Left lung (tissue), 10 donors: Measurements from ENCODE around the gene ARSG. TPM values are rescaled to one million over a fixed set of nuclear protein-coding genes. Genes with fewer than 3 reads are reported as not detected.

ENCODE experiments used
- ATAC-seq: fragments of 200-7000 bp; cut with Tn5 transposase; one replicate; pipeline ENCODE4 v1.9.1; 2020; ENCODE audit warnings: moderate library complexity
- DNase-seq, 4 donors: peaks; one replicate each; pipeline ENCODE4 v3.0.0-alpha.2; 2013 to 2020
- H3K27ac ChIP-seq, 2 donors: fragments of 200-600 bp; sonication (generic) in 1 of 2; one replicate each; pipeline versions ENCODE4 v1.5.0 to v1.8.0; 2020 to 2021
- H3K27me3 ChIP-seq, 2 donors: fragments of 200-600 bp; sonication (generic) in 1 of 2; one replicate each; pipeline versions ENCODE4 v1.5.0 to v1.8.0; 2020 to 2021
- H3K36me3 ChIP-seq, 2 donors: fragments of 200-600 bp; sonication (generic) in 1 of 2; one replicate each; pipeline versions ENCODE4 v1.5.0 to v1.8.0; 2020 to 2021
- H3K4me1 ChIP-seq, 2 donors: fragments of 200-600 bp; one replicate each; pipeline ENCODE4 v1.8.0; 2021
- H3K4me3 ChIP-seq, 2 donors: fragments of 200-600 bp; sonication (generic) in 1 of 2; one replicate each; pipeline versions ENCODE4 v1.5.0 to v1.8.0; 2020 to 2021; ENCODE audit warnings: mild to moderate bottlenecking in 1 of 2
- H3K9me3 ChIP-seq, 2 donors: fragments of 200-600 bp; sonication (generic) in 1 of 2; one replicate each; pipeline versions ENCODE4 v1.5.0 to v1.8.0; 2020 to 2021
- intact Hi-C, 2 donors: fragments of 100-400 bp; cut with DNase I; formaldehyde crosslinking; loops; one replicate each; pipeline versions ENCODE4 v1.11.2 to v1.14.2; 2022
- polyA plus RNA-seq, 6 donors: library from polyadenylated mRNA; unstranded; fragments of 120-200 nt; gene quantifications; one replicate each; pipeline ENCODE4 v1.2.1, GENCODE V29; 2013; ENCODE audit not compliant: insufficient read length in 6 of 6
- total RNA-seq, 2 donors: library from RNA; stranded (reverse); fragmentation: NEBNext Ultra II Directional; extraction: Animal tissue kit (Norgen Biotek cat#: 25700); gene quantifications; one replicate each; pipeline ENCODE4 v1.2.1, GENCODE V29; 2021
- TF ChIP-seq, protein P1 (sequence below), 2 donors: fragments of 200-600 bp; sonication (generic) in 1 of 2; IDR thresholded peaks; one replicate each; pipeline versions ENCODE4 v1.5.0 to v1.8.0; 2021; ENCODE audit warnings: antibody characterized with exemption in 2 of 2
- donor health status: DM: no; HTN: yes; CAD: no.
- donor health status: DM: no; HTN: no; CAD: no.

Gene ARSG
- total and polyA plus RNA-seq, 8 donors = 3.4 to 10.0 (median 4.5) TPM

- DNase-seq (no peak), ATAC-seq (no peak)
- Histone ChIP-seq H3K4me3 (no peak overlapping the region), H3K27me3 (no peaks in the 10 kb centered on the region), H3K9me3 (no peaks in the 10 kb centered on the region), H3K4me1 (peaks cover 0 to 2% of the 10 kb centered on the region in 2 donors), H3K36me3 (no peaks in the 10 kb centered on the region), H3K27ac (no peak overlapping the region)
- intact Hi-C loops = no loop called here
- TF ChIP-seq, protein P1, sequence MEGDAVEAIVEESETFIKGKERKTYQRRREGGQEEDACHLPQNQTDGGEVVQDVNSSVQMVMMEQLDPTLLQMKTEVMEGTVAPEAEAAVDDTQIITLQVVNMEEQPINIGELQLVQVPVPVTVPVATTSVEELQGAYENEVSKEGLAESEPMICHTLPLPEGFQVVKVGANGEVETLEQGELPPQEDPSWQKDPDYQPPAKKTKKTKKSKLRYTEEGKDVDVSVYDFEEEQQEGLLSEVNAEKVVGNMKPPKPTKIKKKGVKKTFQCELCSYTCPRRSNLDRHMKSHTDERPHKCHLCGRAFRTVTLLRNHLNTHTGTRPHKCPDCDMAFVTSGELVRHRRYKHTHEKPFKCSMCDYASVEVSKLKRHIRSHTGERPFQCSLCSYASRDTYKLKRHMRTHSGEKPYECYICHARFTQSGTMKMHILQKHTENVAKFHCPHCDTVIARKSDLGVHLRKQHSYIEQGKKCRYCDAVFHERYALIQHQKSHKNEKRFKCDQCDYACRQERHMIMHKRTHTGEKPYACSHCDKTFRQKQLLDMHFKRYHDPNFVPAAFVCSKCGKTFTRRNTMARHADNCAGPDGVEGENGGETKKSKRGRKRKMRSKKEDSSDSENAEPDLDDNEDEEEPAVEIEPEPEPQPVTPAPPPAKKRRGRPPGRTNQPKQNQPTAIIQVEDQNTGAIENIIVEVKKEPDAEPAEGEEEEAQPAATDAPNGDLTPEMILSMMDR (IDR thresholded peaks at IDR 0.05) = no peak
Measured at GRCh38 chr17:68324654-68325336, 33.5 kb downstream of the ARSG start.

GRCh38 chr17:68325961-68326360 lies 34.7 kb downstream of the ARSG start:
- Histone ChIP-seq H3K4me1 (no peaks in the 10 kb centered on the region), H3K36me3 (no peaks in the 10 kb centered on the region), H3K27ac (no peak overlapping the region), H3K9me3 (peaks cover 0 to 6% of the 10 kb centered on the region in 2 donors), H3K4me3 (no peak overlapping the region), H3K27me3 (no peaks in the 10 kb centered on the region)
- intact Hi-C loops = no loop called here
- no peak for DNase-seq
- TF ChIP-seq, protein P1 (IDR thresholded peaks at IDR 0.05) = no peak
- no peak for ATAC-seq

- Histone ChIP-seq H3K27me3 (no peaks in the 10 kb centered on the region), H3K9me3 (peaks cover 0 to 14% of the 10 kb centered on the region in 2 donors), H3K4me1 (no peaks in the 10 kb centered on the region), H3K4me3 (no peak overlapping the region), H3K27ac (no peak overlapping the region), H3K36me3 (no peaks in the 10 kb centered on the region)
- TF ChIP-seq, protein P1 (IDR thresholded peaks at IDR 0.05) = no peak
- intact Hi-C loops = no loop called here
- no peak for DNase-seq
- no peak for ATAC-seq
Measured at GRCh38 chr17:68326681-68327080, 35.4 kb downstream of the ARSG start.

GRCh38 chr17:68327823-68328557 lies 36.7 kb downstream of the ARSG start:
- intact Hi-C loops = no loop called here
- Histone ChIP-seq H3K27ac (no peak overlapping the region), H3K36me3 (no peaks in the 10 kb centered on the region), H3K4me1 (no peaks in the 10 kb centered on the region), H3K27me3 (no peaks in the 10 kb centered on the region), H3K9me3 (peaks cover 0 to 27% of the 10 kb centered on the region in 2 donors), H3K4me3 (no peak overlapping the region)
- TF ChIP-seq, protein P1 (IDR thresholded peaks at IDR 0.05) = no peak
- ATAC-seq (no peak), DNase-seq (no peak)

- DNase-seq = no peak
- H3K4me1 ChIP-seq = no peaks in the 10 kb centered on the region
- ATAC-seq = no peak
- no peak overlapping the region for H3K4me3 ChIP-seq
- TF ChIP-seq, protein P1 (IDR thresholded peaks at IDR 0.05) = no peak
- no peaks in the 10 kb centered on the region for H3K36me3 ChIP-seq
- intact Hi-C loops = no loop called here
- no peak overlapping the region for H3K27ac ChIP-seq
- no peaks in the 10 kb centered on the region for H3K27me3 ChIP-seq
- peaks cover 0 to 27% of the 10 kb centered on the region in 2 donors for H3K9me3 ChIP-seq
Measured at GRCh38 chr17:68328676-68329075, 37.4 kb downstream of the ARSG start.
